NOMO-1 (cell line): ENCODE measurements around the gene KLHDC4.

ENCODE experiments used
- DNase-seq, 2 experiments: peaks; one replicate each; lab custom pipeline; 2025; ENCODE audit not compliant: unreplicated experiment in 2 of 2; lab: John Stamatoyannopoulos, UW

KLHDC4 gene

DNA sequence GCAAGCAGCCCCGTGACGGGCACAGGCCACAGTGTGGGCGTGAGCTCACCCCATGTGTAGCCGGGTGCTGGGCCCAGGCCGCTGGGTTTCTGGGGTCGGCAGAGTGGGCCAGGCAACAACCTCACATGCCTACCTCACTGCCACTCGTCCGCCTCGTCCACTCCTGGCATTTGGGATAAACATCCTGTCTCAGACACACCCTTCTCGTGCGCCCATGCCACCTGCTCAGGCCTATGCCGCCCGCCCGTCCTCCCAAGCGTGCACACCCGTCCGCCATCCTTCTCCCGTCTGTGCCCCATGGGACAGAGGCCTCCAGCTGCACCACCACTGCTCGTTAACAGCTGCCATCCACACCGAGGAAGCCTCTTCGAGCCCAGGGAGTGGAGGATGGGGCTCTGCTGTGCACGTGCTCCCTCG, 64.3 kb downstream of the KLHDC4 start:
- DNase-seq = no peak

- DNase-seq = no peak
Measured at GRCh38 chr16:87701078-87701460, 64.7 kb downstream of the KLHDC4 start.

DNA sequence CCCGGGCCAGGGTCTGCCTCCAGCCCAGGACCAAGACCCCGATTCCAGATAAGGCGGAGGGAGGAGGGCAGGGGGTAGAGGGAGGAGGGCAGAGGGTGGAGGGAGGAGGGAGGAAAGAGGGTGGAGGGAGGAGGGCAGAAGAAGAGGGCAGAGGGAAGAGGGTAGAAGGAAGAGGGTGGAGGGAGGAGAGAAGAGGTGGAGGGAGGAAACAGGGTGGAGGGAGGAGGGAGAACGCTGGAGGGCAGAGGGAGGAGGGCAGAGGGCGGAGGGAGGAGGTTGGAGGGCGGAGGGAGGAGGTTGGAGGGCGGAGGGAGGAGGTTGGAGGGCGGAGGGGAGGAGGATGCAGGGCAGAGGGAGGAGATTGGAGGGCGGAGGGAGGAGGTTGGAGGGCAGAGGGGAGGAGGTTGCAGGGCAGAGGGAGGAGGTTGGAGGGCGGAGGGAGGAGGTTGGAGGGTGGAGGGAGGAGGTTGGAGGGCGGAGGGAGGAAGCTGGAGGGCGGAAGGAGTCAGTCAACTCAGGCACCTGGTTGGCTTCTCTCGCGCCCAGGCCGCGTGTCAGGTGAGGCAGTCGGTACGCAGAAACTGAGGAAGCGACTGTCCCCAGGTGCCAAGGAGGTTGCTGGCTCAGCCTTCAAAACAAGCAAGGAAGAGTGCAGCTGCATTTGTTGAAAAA, 65.2 kb downstream of the KLHDC4 start:
- no peak for DNase-seq

DNA sequence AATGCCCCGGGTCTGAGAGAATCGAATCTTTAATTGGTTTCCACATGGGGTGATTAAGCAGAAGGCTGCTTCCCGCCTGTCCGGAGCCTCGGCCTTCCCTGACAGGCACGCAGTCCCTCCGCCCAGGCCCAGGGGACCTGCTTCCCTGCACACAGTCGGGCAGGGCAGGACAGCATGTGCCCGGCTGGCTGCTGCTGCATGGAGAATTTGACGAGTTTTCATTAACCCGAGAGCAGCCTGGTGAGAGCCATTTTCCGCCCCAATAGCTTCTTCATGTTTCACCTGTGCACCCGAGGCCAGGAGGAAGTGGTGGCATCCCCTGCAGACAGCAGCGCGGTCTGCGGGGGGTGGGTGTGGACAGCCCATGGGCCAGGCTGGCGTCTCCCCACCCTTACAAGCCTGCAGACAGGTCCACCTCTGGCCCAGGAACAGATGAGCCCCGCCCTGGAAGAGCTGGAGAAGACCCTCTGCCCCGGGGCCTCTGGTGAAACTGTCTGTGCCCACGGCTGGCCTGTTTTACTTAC, 67.0 kb downstream of the KLHDC4 start:
- DNase-seq = no peak

- no peak for DNase-seq
Measured at GRCh38 chr16:87698241-87698640, 67.5 kb downstream of the KLHDC4 start.

GRCh38 chr16:87697792-87698191, 68.0 kb downstream of the KLHDC4 start:
- no peak for DNase-seq

DNA sequence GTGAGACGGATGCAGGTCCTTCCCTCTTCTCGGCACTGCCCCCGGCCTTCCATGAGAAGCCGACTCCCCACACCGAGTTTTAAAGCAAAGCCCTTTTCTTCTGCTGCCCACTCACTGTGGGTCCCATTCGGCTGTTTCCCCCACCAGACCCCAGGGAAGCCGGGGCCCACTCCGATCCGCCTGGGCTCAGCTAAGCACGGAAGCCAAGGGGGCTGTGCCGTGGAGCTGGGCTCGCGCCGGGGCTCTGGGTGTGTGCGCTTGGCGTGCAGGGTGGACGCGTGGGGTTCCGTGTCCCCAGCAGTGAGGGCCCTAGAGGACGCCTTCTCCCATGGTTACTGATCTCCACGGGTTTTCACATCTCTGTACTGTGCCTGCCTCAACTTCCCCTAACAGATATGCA, 68.5 kb downstream of the KLHDC4 start:
- no peak for DNase-seq

DNA sequence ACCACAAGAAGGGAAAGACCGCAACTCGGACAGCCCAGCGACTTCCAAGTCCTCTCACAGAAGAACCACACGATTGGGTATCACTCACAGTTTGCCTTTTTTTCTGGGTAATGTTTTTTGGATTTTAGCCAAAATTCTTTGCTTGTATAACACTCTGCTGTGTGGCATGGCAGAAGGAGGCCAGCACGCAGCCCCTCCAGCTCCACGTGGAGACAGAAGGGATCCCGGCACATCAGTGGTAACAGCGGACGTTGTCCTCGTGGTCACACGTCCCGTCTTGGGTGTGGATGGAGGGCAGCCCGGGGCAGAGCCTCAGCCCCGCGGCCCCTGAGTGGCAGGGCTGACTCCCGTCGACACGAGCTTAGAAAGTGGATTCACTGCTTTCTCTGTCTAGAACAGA, 69.1 kb downstream of the KLHDC4 start:
- no peak for DNase-seq

DNA sequence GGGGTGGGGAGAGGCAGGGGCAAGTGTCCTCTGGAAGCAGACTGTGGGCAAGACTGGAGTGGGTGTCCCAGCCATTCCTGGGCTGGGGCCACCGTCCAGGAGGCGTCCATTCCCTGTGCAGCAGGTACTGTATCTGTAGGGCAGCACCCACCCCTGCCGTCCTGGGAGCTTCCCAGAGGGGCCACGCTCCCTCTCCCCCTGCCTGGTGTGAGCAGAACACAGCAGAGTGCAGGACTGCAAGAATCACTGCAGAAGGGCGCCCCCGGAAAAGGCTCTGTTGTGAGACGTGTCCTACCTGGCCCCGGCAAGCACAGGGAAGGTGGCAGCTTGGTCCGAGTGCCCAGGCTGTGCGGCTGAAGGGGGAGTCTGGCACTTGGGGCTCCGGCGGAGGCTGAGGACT, 70.3 kb downstream of the KLHDC4 start:
- no peak for DNase-seq

DNA sequence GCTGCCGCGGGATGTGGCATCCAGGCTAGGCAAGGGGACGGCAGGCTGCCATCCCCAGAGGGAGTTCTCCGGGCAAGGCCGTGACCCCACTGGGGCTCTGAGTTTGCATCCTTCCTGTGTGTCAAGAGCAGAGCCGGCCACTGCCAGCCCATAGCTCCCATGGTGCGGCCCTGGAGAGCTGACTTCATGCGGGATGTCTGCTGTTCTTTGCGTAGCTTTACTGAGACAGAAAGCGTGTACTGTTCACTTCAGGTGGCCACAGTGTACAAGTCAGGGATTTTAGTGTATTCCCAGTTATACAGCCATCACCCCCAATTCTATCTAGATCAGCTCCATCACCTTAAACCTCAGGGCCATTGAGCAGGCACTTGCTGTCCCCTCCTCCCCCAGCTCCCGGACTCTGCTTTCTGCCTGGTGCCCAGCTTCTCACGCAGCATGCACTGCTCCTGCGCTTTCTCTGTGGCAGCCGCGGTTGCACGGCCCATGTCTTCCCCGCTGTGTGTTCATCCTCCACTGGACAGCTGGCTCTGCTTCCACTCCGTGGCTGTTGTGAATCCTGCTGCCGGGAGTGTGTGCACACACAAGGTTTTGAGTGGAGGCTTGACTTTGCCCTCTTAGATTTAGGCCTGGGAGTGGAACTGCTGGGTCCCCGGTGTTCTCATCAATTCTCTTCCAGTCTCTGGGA, 71.2 kb downstream of the KLHDC4 start:
- no peak for DNase-seq

GRCh38 chr16:87693827-87694226, 72.0 kb downstream of the KLHDC4 start:
- no peak for DNase-seq

DNA sequence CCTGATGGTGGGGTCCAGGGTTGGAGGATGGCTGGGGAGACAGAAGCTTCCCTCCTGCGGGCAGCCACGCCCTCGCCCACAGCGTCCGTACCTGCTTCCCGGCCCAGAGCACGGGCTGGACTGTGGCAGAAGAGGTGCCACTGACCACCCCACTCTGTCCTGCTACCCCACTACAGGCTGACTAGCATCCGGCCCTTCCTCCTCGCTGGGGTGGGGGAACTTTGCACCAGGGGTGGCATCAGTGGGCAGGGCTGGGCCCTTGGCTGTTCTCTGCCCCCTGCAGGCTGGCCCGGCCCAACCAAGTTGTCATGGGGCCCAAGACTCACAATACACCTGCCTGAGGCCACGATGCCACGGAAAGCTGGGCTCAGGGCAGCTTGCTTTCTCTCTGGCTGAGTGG, 73.0 kb downstream of the KLHDC4 start:
- no peak for DNase-seq

DNA sequence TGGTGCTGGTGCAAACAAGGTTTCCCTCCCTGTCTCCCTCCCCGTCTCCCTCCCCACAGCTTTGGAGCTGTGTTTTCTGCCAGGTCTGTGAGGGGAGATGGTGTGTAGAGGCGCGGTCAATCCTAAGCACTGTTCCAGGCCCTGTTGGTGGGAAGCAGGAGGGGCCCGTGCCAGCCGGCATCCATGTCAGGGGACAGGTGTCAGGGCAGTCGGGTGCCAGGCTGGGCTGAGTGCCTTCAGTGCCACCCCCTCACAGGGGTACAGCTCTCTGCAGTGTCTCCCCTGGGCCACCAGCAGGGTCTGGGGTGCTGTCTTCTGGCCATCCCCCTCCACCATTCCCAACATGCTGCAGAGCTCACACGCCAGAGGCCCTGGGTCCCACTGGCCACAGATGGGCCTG, 73.6 kb downstream of the KLHDC4 start:
- DNase-seq = no peak

GRCh38 chr16:87691686-87692079, 74.1 kb downstream of the KLHDC4 start:
- no peak for DNase-seq

- no peak for DNase-seq
Measured at GRCh38 chr16:87690911-87691685, 74.7 kb downstream of the KLHDC4 start.

DNA sequence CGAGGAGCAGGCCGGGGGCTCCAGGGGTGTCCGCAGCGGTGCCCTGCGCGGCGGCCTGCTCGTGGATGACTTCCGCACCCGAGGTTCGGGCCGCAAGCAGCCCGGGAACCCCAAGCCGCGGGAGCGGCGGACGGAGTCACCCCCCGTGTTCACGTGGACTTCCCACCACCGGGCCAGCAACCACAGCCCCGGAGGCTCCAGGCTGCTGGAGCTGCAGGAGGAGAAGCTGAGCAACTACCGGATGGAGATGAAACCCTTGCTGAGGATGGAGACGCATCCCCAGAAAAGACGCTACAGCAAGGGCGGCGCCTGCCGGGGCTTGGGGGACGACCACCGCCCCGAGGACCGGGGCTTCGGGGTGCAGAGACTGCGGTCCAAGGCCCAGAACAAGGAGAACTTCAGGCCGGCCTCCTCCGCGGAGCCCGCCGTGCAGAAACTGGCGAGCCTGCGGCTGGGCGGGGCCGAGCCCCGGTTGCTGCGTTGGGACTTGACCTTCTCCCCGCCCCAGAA, 75.8 kb downstream of the KLHDC4 start:
- DNase-seq = no peak

- DNase-seq = no peak
Measured at GRCh38 chr16:87688876-87689815, 76.6 kb downstream of the KLHDC4 start.

GRCh38 chr16:87687998-87688529, 77.7 kb downstream of the KLHDC4 start:
- DNase-seq = no peak

DNA sequence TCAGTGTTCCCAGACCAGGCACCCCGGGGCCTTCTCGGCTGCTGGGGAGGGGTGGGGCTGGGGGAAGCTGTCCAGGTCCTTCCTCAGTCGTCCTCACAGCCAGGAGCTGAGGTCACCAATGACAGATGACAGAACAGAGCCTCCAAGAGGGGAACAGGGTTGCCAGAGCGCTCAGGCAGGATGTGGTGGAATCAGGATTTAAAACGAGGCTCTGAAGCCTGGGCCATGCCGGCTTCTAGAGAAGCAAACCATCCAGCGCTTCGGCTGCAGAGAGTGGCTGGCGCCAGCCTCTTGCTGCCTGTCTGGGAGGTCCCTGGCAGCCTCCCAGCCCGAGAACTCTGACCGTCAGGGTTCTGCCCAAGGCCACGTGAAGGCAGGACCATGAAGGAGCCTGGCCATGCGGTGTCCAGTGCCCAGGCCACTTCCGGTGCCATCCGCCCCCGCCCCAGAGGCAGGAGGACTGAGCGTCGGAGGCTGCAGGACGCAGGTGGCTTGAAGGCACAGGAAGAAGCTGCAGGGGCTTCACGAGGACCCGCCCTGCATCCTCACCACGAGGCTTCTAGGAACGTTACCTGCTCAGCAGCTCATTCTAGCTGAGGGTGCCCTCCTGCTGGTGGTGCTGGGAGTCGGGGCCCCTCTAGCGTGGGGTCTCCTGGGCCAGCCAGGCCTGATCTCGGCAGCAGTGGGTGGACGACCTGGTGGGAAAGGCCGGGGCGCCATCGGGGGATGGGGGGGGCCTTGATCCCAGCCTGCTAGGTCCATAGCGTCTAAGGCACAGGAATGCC, 78.5 kb downstream of the KLHDC4 start:
- DNase-seq = no peak
